WTC11 (cell line): ENCODE results near the gene MRTFA. TPM values are rescaled to one million over a fixed set of nuclear protein-coding genes. Genes with fewer than 3 reads are reported as not detected.
"Not testable (repeated sequence)": the region's sequence is repeated elsewhere in the genome, so short reads cannot be mapped to it uniquely, and the experiment has no call there.

Experiments
- ATAC-seq: fragments of 200-7000 bp; cut with Tn5 transposase; 2 replicates; pipeline ENCODE4 v1.10.0; 2021; ENCODE audit warnings: mild to moderate bottlenecking, moderate library complexity
- CTCF ChIA-PET: fragments of 300-600 bp; sonication (Branson Sonifier 250); formaldehyde crosslinking; loops from one replicate; lab custom pipeline; 2021; ENCODE audit warnings: antibody characterized with exemption; lab: Charles Lee
- POLR2A ChIA-PET: fragments of 350-600 bp; sonication (Branson Sonifier 250); formaldehyde crosslinking; loops from one replicate; lab custom pipeline; 2021; ENCODE audit warnings: antibody characterized with exemption; lab: Charles Lee
- DNase-seq: peaks from one replicate; pipeline ENCODE4 v3.0.0; 2021; ENCODE audit warnings: low spot score
- H3K27ac Mint-ChIP-seq: 2 replicates; pipeline ENCODE4 v1.8.0; 2021; ENCODE audit warnings: mixed read lengths
- H3K27me3 Mint-ChIP-seq: 2 replicates; pipeline ENCODE4 v1.8.0; 2021; ENCODE audit warnings: low read depth, mild to moderate bottlenecking, moderate library complexity, mixed read lengths
- H3K36me3 Mint-ChIP-seq: 2 replicates; pipeline ENCODE4 v1.8.0; 2021; ENCODE audit warnings: mixed read lengths
- H3K4me1 Mint-ChIP-seq: 2 replicates; pipeline ENCODE4 v1.8.0; 2022; ENCODE audit warnings: mixed read lengths
- H3K4me3 Mint-ChIP-seq: 2 replicates; pipeline ENCODE4 v1.8.0; 2021; ENCODE audit warnings: mild to moderate bottlenecking, moderate library complexity, mixed read lengths
- H3K9me3 Mint-ChIP-seq: 2 replicates; pipeline ENCODE4 v1.8.0; 2021; ENCODE audit warnings: mixed read lengths
- AFF4 ChIP-seq: sonication (generic); formaldehyde crosslinking; IDR thresholded peaks from 2 replicates; pipeline ENCODE4 v1.8.1; 2023; ENCODE audit warnings: mild to moderate bottlenecking, missing genetic modification reagents, borderline replicate concordance
- AR ChIP-seq: fragments of 250-450 bp; sonication (Bioruptor Pico); IDR thresholded peaks from 2 replicates; pipeline ENCODE4 v1.9.0; 2021; ENCODE audit warnings: mild to moderate bottlenecking
- MAX ChIP-seq: sonication (generic); formaldehyde crosslinking; IDR thresholded peaks from 2 replicates; pipeline ENCODE4 v1.8.0; 2022; ENCODE audit warnings: mild to moderate bottlenecking, missing genetic modification reagents
- MLX ChIP-seq: sonication (generic); formaldehyde crosslinking; IDR thresholded peaks from 2 replicates; pipeline ENCODE4 v1.8.1; 2023; ENCODE audit warnings: mild to moderate bottlenecking, missing genetic modification reagents, moderate library complexity
- NR2C2 ChIP-seq: sonication (generic); formaldehyde crosslinking; IDR thresholded peaks from 2 replicates; pipeline ENCODE4 v1.8.0; 2022; ENCODE audit warnings: mild to moderate bottlenecking, missing genetic modification reagents
- OVOL2 ChIP-seq: fragments of 250-450 bp; sonication (Bioruptor Pico); IDR thresholded peaks from 2 replicates; pipeline ENCODE4 v1.9.0; 2021; ENCODE audit warnings: mild to moderate bottlenecking, borderline replicate concordance
- PRDM15 ChIP-seq: sonication (generic); formaldehyde crosslinking; IDR thresholded peaks from 2 replicates; pipeline ENCODE4 v1.8.0; 2022; ENCODE audit warnings: missing genetic modification reagents
- USF2 ChIP-seq: sonication (generic); formaldehyde crosslinking; IDR thresholded peaks from 2 replicates; pipeline ENCODE4 v1.8.1; 2023; ENCODE audit warnings: mild to moderate bottlenecking, missing genetic modification reagents, moderate library complexity
- ZNF416 ChIP-seq: fragments of 250-450 bp; sonication (Bioruptor Pico); IDR thresholded peaks from 2 replicates; pipeline ENCODE4 v1.9.0; 2021; ENCODE audit warnings: mild to moderate bottlenecking, inconsistent platforms
- ZSCAN18 ChIP-seq: fragments of 250-450 bp; sonication (Bioruptor Pico); IDR thresholded peaks from 2 replicates; pipeline ENCODE4 v2.1.2; 2022; ENCODE audit warnings: mild to moderate bottlenecking, moderate library complexity
- total RNA-seq: library from RNA; stranded (reverse); gene quantifications from 3 replicates; pipeline ENCODE4 v1.2.3, GENCODE V29; 2021

MRTFA gene
- total RNA-seq, 1 experiment from 2014 or later = 48.4 TPM

GRCh38 chr22:40540265-40540664 lies 96.3 kb downstream of the MRTFA start (continued):
- TF ChIP-seq USF2 (CRISPR knock-in tag) (peak; percentile 67), OVOL2 (no peak), PRDM15 (CRISPR knock-in tag) (no peak), MLX (CRISPR knock-in tag) (no peak), ZSCAN18 (CRISPR knock-in tag) (no peak), NR2C2 (CRISPR knock-in tag) (no peak), AR (CRISPR knock-in tag) (no peak), ZNF416 (CRISPR knock-in tag) (no peak), MAX (CRISPR knock-in tag) (peak; percentile 30; the same call in 1 of the 2 replicates), AFF4 (CRISPR knock-in tag) (no peak)
- TF ChIP-seq, all 79 proteins: peak for 3

- peaks cover 17% of the 10 kb centered on the region for H3K36me3 Mint-ChIP-seq
- H3K4me3 Mint-ChIP-seq, H3K27ac Mint-ChIP-seq, H3K9me3 Mint-ChIP-seq, DNase-seq, H3K27me3 Mint-ChIP-seq, POLR2A ChIA-PET, CTCF ChIA-PET, ATAC-seq: not testable (repeated sequence)
- peaks cover 50% of the 10 kb centered on the region for H3K4me1 Mint-ChIP-seq
Observed at GRCh38 chr22:40536149-40536548, 100.4 kb downstream of the MRTFA start.
